Upper lobe of left lung (tissue), 6 donors: ENCODE measurements around the gene CDC37L1. TPM values are rescaled to one million over a fixed set of nuclear protein-coding genes. Genes with fewer than 3 reads are reported as not detected.
A peak's percentile ranks its signal among the peaks of the same experiment; 100 is the strongest.
"Not testable (repeated sequence)": the region's sequence is repeated elsewhere in the genome, so short reads cannot be mapped to it uniquely, and the experiment has no call there.

Experiments
- ATAC-seq, 2 donors: fragments of 200-7000 bp; cut with Tn5 transposase; one replicate each; pipeline ENCODE4 v1.9.1; 2022; ENCODE audit warnings: mild to moderate bottlenecking in 2 of 2, moderate library complexity in 2 of 2; ENCODE audit not compliant: low FRiP score in 2 of 2
- DNase-seq, 2 donors: peaks; one replicate each; pipeline ENCODE4 v3.0.0-alpha.2; 2019 to 2020
- H3K27ac ChIP-seq, 4 donors: fragments of 200-600 bp; sonication (generic); one replicate each; pipeline ENCODE4 v1.5.1; 2016 to 2019
- H3K27me3 ChIP-seq, 4 donors: fragments of 200-600 bp; sonication (generic); one replicate each; pipeline ENCODE4 v1.5.1; 2017 to 2019
- H3K36me3 ChIP-seq, 4 donors: fragments of 200-600 bp; sonication (generic); one replicate each; pipeline ENCODE4 v1.5.1; 2016 to 2019
- H3K4me1 ChIP-seq, 4 donors: fragments of 200-600 bp; sonication (generic); one replicate each; pipeline ENCODE4 v1.5.1; 2018 to 2019
- H3K4me3 ChIP-seq, 4 donors: fragments of 200-600 bp; sonication (generic); one replicate each; pipeline ENCODE4 v1.5.1; 2017 to 2019; ENCODE audit warnings: mild to moderate bottlenecking in 2 of 4, moderate library complexity in 1 of 4
- H3K9me3 ChIP-seq, 4 donors: fragments of 200-600 bp; sonication (generic); one replicate each; pipeline ENCODE4 v1.5.1; 2018 to 2019
- EP300 ChIP-seq, 4 donors: sonication (generic); formaldehyde crosslinking; IDR thresholded peaks; one replicate each; pipeline ENCODE4 v1.5.1; 2017; ENCODE audit warnings: antibody characterized with exemption in 4 of 4, control low read depth in 2 of 4
- POLR2A ChIP-seq, 4 donors: fragments of 450-650 bp; IDR thresholded peaks; one replicate each; pipeline ENCODE4 v1.5.1; 2016 to 2017; ENCODE audit warnings: antibody characterized with exemption in 4 of 4, mild to moderate bottlenecking in 2 of 4
- POLR2AphosphoS5 ChIP-seq, 2 donors: sonication (generic); formaldehyde crosslinking; IDR thresholded peaks; one replicate each; pipeline ENCODE4 v1.5.1; 2017; ENCODE audit warnings: antibody characterized with exemption in 2 of 2
- WGBS, 2 donors: methylation state at CpG; one replicate each; pipeline ENCODE4 v1.1.5; 2017 to 2018; 5-methylcytosine and 5-hydroxymethylcytosine counted together
- total RNA-seq, 6 donors: library from RNA; depleted of rRNA in 4 of 6; stranded (reverse); fragments of >200 nt in 4 of 6; gene quantifications; one replicate each; pipeline versions ENCODE4 v1.1.0 to v1.2.1, GENCODE V29; 2016 to 2021
- TF ChIP-seq, protein P1 (sequence below), 6 experiments: fragments of 450-650 bp in 4 of 6; fragments of 200-600 bp in 2 of 6; sonication (generic) in 2 of 6; IDR thresholded peaks; one replicate each; pipeline ENCODE4 v1.5.1; 2016 to 2019; ENCODE audit warnings: antibody characterized with exemption in 6 of 6
- donor health status: DM: no; HTN: no; CAD: no; lungs with moderate emphysema.
- donor health status: DM: no; HTN: yes; CAD: no; lungs with severe emphysema.

Gene CDC37L1
- total RNA-seq, 6 donors from 2014 or later, result 8.1 to 38.8 (median 18.2) TPM

DNA sequence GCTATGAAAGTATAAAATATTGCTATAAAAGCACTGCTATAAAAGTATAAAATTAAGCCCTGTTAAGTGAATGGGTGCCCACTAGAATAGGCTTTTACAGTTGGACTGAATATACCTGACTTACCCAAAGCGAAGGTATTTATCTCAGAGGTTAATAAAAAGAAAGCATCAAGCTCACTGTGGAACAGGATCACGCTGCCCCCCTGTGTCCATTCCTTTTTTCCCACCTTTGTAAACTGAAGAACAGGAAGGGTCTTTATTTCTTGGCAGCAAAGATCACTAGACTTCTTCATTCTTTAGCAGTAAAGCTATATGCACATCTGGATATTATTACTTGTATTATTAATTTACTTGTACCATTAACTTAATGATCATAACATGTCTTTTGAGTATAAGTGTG, 39.3 kb upstream of the CDC37L1 start:
- ATAC-seq (no peak), DNase-seq (no peak)
- 52 to 66% methylated on average over 2 of the region's 2 CpGs for WGBS, 2 donors
- H3K36me3 ChIP-seq, result no peaks in the 10 kb centered on the region
- no peak for TF ChIP-seq POLR2AphosphoS5 (IDR thresholded peaks at IDR 0.05)
- TF ChIP-seq, protein P1, sequence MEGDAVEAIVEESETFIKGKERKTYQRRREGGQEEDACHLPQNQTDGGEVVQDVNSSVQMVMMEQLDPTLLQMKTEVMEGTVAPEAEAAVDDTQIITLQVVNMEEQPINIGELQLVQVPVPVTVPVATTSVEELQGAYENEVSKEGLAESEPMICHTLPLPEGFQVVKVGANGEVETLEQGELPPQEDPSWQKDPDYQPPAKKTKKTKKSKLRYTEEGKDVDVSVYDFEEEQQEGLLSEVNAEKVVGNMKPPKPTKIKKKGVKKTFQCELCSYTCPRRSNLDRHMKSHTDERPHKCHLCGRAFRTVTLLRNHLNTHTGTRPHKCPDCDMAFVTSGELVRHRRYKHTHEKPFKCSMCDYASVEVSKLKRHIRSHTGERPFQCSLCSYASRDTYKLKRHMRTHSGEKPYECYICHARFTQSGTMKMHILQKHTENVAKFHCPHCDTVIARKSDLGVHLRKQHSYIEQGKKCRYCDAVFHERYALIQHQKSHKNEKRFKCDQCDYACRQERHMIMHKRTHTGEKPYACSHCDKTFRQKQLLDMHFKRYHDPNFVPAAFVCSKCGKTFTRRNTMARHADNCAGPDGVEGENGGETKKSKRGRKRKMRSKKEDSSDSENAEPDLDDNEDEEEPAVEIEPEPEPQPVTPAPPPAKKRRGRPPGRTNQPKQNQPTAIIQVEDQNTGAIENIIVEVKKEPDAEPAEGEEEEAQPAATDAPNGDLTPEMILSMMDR (IDR thresholded peaks at IDR 0.05), result peak; percentile 14 to 45 (median 30)
- no peak overlapping the region for H3K4me3 ChIP-seq
- no peak overlapping the region for H3K27ac ChIP-seq
- H3K9me3 ChIP-seq, result no peaks in the 10 kb centered on the region
- H3K27me3 ChIP-seq, result no peaks in the 10 kb centered on the region
- no peaks in the 10 kb centered on the region for H3K4me1 ChIP-seq

DNA sequence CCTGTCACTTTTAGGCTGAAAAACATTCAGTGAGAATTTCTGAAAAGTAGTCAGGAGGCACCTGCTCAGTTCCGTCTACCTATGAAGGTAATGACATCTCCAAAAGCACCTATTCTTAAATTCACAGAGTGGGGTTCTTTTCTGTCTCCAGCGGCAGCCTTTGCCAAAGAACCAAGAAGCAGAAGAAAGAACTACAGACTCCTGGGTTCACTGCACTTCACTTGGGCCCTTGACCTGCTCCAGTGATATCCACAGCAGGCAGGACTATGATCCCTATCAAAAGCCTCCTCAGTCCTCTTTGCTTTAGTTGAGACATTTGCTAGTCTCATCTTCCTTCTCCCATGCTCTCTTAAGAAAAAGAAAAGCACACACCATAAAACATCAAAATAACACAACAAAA, 37.0 kb upstream of the CDC37L1 start:
- ATAC-seq (no peak), DNase-seq (no peak)
- Histone ChIP-seq H3K27ac (no peak overlapping the region), H3K27me3 (no peaks in the 10 kb centered on the region), H3K4me1 (no peaks in the 10 kb centered on the region), H3K9me3 (no peaks in the 10 kb centered on the region), H3K4me3 (no peak overlapping the region), H3K36me3 (no peaks in the 10 kb centered on the region)
- TF ChIP-seq POLR2A (IDR thresholded peaks at IDR 0.05) (no peak), EP300 (IDR thresholded peaks at IDR 0.05) (no peak)
- TF ChIP-seq, protein P1 (IDR thresholded peaks at IDR 0.05), result no peak
- 95% methylated on average over 2 of the region's 2 CpGs for WGBS, 2 donors

DNA sequence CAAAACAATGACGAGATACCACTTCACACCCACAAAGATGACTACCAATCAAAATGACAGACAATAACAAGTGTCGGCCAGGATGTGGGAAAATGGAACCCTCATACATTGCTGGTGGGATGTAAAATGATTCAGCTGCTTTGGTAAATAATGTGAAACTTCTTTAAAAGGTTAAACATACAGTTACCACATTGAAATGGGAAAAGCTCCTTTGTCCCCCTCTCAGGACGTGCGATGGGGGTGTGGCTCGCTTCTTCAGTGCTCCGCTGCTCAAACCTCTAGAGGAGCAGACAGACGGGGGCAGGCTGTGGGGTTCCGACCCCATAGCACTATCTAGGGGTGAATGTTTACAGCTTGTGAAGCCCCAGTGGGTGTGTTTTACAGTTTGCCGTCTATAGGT, 25.3 kb upstream of the CDC37L1 start:
- WGBS, 2 donors, result 86% methylated on average over 9 of the region's 9 CpGs
- Histone ChIP-seq H3K4me3 (no peak overlapping the region), H3K4me1 (peaks cover 0 to 8% (median 0%) of the 10 kb centered on the region in 4 donors), H3K9me3 (no peaks in the 10 kb centered on the region), H3K36me3 (peaks cover 0 to 6% (median 0%) of the 10 kb centered on the region in 4 donors), H3K27me3 (no peaks in the 10 kb centered on the region), H3K27ac (no peak overlapping the region)
- DNase-seq, result no peak
- ATAC-seq, result no peak
- TF ChIP-seq POLR2A (IDR thresholded peaks at IDR 0.05) (no peak), POLR2AphosphoS5 (IDR thresholded peaks at IDR 0.05) (no peak), EP300 (IDR thresholded peaks at IDR 0.05) (no peak)
- TF ChIP-seq, protein P1 (IDR thresholded peaks at IDR 0.05), result no peak

DNA sequence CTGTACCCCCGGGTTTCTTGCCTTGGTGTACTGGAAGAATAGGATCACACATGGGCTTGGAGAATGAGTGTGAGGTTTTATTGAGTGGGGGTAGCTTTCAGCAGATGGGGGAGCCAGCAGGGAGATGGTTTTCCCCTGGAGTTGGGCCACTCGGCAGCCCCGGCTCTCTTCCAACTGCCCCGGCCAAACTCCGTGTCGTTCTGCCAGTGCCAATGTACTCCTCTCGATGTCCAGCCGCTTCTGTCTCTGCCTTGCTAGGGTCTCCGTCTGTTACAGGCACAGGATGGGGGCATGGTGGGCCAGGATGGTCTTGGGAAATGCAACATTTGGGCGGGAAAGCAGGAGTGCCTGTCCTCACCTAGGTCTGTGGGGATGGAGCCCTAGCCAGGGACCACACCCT, 24.8 kb upstream of the CDC37L1 start:
- TF ChIP-seq POLR2AphosphoS5 (IDR thresholded peaks at IDR 0.05) (no peak), POLR2A (IDR thresholded peaks at IDR 0.05) (no peak), EP300 (IDR thresholded peaks at IDR 0.05) (no peak)
- TF ChIP-seq, protein P1 (IDR thresholded peaks at IDR 0.05), result no peak
- WGBS, 2 donors, result 87 to 97% methylated on average over 10 of the region's 10 CpGs
- ATAC-seq (no peak), DNase-seq (peak in 1 of 2 donors; percentile 21)
- Histone ChIP-seq H3K4me1 (peaks cover 0 to 8% (median 0%) of the 10 kb centered on the region in 4 donors), H3K27ac (no peak overlapping the region), H3K4me3 (no peak overlapping the region), H3K36me3 (peaks cover 0 to 6% (median 0%) of the 10 kb centered on the region in 4 donors), H3K27me3 (no peaks in the 10 kb centered on the region), H3K9me3 (no peaks in the 10 kb centered on the region)

DNA sequence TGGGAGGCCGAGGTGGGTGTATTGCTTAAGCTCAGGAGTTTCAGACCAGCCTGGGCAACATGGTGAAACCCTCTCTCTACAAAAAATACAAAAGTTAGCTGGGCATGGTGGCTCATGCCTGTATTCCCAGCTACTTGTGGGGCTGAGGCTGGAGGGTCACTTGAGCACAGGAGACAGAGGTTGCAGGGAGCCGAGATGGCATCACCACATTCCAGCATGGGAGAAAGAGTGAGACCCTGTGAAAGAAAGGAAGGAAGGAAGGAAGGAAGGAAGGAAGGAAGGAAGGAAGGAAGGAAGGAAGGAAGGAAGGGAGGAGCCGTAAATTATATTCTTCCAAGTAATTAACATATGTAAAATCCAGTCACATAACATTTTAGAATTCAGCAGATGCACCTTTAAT, 23.2 kb upstream of the CDC37L1 start:
- H3K36me3 ChIP-seq, H3K27ac ChIP-seq, DNase-seq, H3K27me3 ChIP-seq, ATAC-seq, H3K9me3 ChIP-seq, H3K4me1 ChIP-seq, H3K4me3 ChIP-seq: not testable (repeated sequence)
- WGBS, 2 donors, result 82 to 90% methylated on average over 3 of the region's 3 CpGs
